MM.1S (cell line): ENCODE results near the gene SKIC2.
"Not testable (repeated sequence)": the region's sequence is repeated elsewhere in the genome, so short reads cannot be mapped to it uniquely, and the experiment has no call there.

Experiments
- EZH2 ChIP-seq: fragments of 300-600 bp; sonication (generic); optimal IDR thresholded peaks from 2 replicates; pipeline ENCODE3; 2017; ENCODE audit warnings: low read depth, mild to moderate bottlenecking, antibody characterized with exemption, low read length, mixed read lengths
- EZH2phosphoT487 ChIP-seq: fragments of 300-600 bp; sonication (generic); IDR thresholded peaks from 2 replicates; pipeline ENCODE4 v1.6.1; 2018; ENCODE audit warnings: antibody characterized with exemption, low read length
- TF ChIP-seq, protein P1 (sequence below): fragments of 300-600 bp; sonication (generic); IDR thresholded peaks from 2 replicates; pipeline ENCODE4 v1.5.1; 2016; ENCODE audit warnings: antibody characterized with exemption, low read length, mixed read lengths

DNA sequence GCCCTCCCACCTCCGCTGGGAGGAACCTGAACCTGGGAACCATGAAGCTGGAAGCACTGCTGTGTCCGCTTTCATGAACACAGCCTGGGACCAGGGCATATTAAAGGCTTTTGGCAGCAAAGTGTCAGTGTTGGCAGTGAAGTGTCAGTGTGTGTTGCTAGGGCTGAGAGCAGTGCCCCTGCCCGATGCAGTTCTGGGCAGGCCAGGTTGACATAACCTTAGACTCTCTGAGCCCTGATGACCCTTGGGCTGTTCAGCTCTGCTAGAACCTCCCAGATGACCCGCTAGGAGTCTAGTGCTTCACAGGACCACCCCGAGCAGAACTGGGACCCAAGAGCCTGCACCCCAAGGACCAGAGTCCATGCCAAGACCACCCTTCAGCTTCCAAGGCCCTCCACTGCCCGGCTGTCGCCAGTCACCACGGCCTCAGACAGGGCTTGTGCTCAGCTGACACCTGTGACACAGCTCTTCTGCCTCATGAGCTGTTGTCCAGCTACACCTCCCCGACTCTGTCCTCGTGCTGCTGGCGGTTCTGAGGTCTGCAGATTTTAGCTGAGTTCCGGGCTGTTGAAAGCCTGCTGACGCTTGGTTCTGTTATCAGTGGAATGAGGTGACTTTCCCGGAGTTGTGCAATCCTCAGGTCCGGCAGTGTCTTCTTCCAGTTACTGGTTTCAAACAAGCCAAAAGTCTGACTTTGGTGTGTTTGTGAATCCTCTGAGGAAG is 43.7 kb downstream of the SKIC2 start:
- TF ChIP-seq, protein P1, sequence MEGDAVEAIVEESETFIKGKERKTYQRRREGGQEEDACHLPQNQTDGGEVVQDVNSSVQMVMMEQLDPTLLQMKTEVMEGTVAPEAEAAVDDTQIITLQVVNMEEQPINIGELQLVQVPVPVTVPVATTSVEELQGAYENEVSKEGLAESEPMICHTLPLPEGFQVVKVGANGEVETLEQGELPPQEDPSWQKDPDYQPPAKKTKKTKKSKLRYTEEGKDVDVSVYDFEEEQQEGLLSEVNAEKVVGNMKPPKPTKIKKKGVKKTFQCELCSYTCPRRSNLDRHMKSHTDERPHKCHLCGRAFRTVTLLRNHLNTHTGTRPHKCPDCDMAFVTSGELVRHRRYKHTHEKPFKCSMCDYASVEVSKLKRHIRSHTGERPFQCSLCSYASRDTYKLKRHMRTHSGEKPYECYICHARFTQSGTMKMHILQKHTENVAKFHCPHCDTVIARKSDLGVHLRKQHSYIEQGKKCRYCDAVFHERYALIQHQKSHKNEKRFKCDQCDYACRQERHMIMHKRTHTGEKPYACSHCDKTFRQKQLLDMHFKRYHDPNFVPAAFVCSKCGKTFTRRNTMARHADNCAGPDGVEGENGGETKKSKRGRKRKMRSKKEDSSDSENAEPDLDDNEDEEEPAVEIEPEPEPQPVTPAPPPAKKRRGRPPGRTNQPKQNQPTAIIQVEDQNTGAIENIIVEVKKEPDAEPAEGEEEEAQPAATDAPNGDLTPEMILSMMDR = not testable (repeated sequence)
- not testable (repeated sequence) for TF ChIP-seq EZH2, EZH2phosphoT487
